ENCODE measurements around the gene GNPTAB. TPM values are rescaled to one million over a fixed set of nuclear protein-coding genes. Genes with fewer than 3 reads are reported as not detected.
A peak's percentile ranks its signal among the peaks of the same experiment; 100 is the strongest.

Gene GNPTAB
- total and polyA plus RNA-seq, 9 donors, result 13.4 to 23.0 (median 16.9) TPM

GRCh38 chr12:101703487-101703886 lies 127.3 kb downstream of the GNPTAB start:
- 83% methylated on average over 1 of the region's 3 CpGs for WGBS (ENCODE audit: insufficient coverage)
- H3K27ac ChIP-seq (ENCODE audit: low read length), result no peak overlapping the region
- H3K4me1 ChIP-seq (ENCODE audit: control insufficient read depth, insufficient read depth, low read length), result peaks cover 5% of the 10 kb centered on the region
- no peaks in the 10 kb centered on the region for H3K9me3 ChIP-seq (replicated peaks; ENCODE audit: control insufficient read depth, low read depth, low read length)
- H3K4me3 ChIP-seq (ENCODE audit: low read length), result no peak overlapping the region
- no peaks in the 10 kb centered on the region for H3K27me3 ChIP-seq (ENCODE audit: control insufficient read depth, insufficient read depth, low read length)
- H3K36me3 ChIP-seq (ENCODE audit: control insufficient read depth, insufficient read depth, low read length), result no peaks in the 10 kb centered on the region
- DNase-seq, result no peak

GRCh38 chr12:101700299-101700820 lies 130.4 kb downstream of the GNPTAB start:
- no peak for DNase-seq
- WGBS (ENCODE audit: insufficient coverage), result 71% methylated on average over 1 of the region's 2 CpGs
- Histone ChIP-seq H3K4me3 (ENCODE audit: low read length) (no peak overlapping the region), H3K27me3 (ENCODE audit: control insufficient read depth, insufficient read depth, low read length) (no peaks in the 10 kb centered on the region), H3K36me3 (ENCODE audit: control insufficient read depth, insufficient read depth, low read length) (no peaks in the 10 kb centered on the region), H3K9me3 (replicated peaks; ENCODE audit: control insufficient read depth, low read depth, low read length) (no peaks in the 10 kb centered on the region), H3K4me1 (ENCODE audit: control insufficient read depth, insufficient read depth, low read length) (peaks cover 17% of the 10 kb centered on the region), H3K27ac (ENCODE audit: low read length) (no peak overlapping the region)

- Histone ChIP-seq H3K36me3 (ENCODE audit: control insufficient read depth, insufficient read depth, low read length) (no peaks in the 10 kb centered on the region), H3K9me3 (replicated peaks; ENCODE audit: control insufficient read depth, low read depth, low read length) (peaks cover 2% of the 10 kb centered on the region), H3K4me1 (ENCODE audit: control insufficient read depth, insufficient read depth, low read length) (peaks cover 17% of the 10 kb centered on the region), H3K4me3 (ENCODE audit: low read length) (peak overlapping the region; percentile 78), H3K27me3 (ENCODE audit: control insufficient read depth, insufficient read depth, low read length) (no peaks in the 10 kb centered on the region), H3K27ac (ENCODE audit: low read length) (peak overlapping the region; percentile 79)
- DNase-seq, result peak; percentile 42
- WGBS (ENCODE audit: insufficient coverage), result 65% methylated on average over 6 of the region's 12 CpGs
These were observed 131.9 kb downstream of the GNPTAB start for GRCh38 chr12:101698800-101699347.

- WGBS (ENCODE audit: insufficient coverage), result under 1% methylated on average over 66 of the region's 67 CpGs
- no peaks in the 10 kb centered on the region for H3K36me3 ChIP-seq (ENCODE audit: control insufficient read depth, insufficient read depth, low read length)
- no peaks in the 10 kb centered on the region for H3K27me3 ChIP-seq (ENCODE audit: control insufficient read depth, insufficient read depth, low read length)
- H3K27ac ChIP-seq (ENCODE audit: low read length), result peak overlapping the region; percentile 79
- H3K4me3 ChIP-seq (ENCODE audit: low read length), result peak overlapping the region; percentile 78
- DNase-seq, result peak; percentile 67
- peaks cover 17% of the 10 kb centered on the region for H3K4me1 ChIP-seq (ENCODE audit: control insufficient read depth, insufficient read depth, low read length)
- peaks cover 2% of the 10 kb centered on the region for H3K9me3 ChIP-seq (replicated peaks; ENCODE audit: control insufficient read depth, low read depth, low read length)
These were observed 132.6 kb downstream of the GNPTAB start for GRCh38 chr12:101697930-101698799.

- no peaks in the 10 kb centered on the region for H3K27me3 ChIP-seq (ENCODE audit: control insufficient read depth, insufficient read depth, low read length)
- peak; percentile 72 for DNase-seq
- H3K4me1 ChIP-seq (ENCODE audit: control insufficient read depth, insufficient read depth, low read length), result peaks cover 17% of the 10 kb centered on the region
- peak within 1 kb of the TSS; percentile 79 for H3K27ac ChIP-seq (ENCODE audit: low read length)
- under 1% methylated on average over 68 of the region's 80 CpGs for WGBS (ENCODE audit: insufficient coverage)
- peak within 1 kb of the TSS; percentile 78 for H3K4me3 ChIP-seq (ENCODE audit: low read length)
- H3K36me3 ChIP-seq (ENCODE audit: control insufficient read depth, insufficient read depth, low read length), result no peaks in the 10 kb centered on the region
- peaks cover 2% of the 10 kb centered on the region for H3K9me3 ChIP-seq (replicated peaks; ENCODE audit: control insufficient read depth, low read depth, low read length)
These were observed 133.4 kb downstream of the GNPTAB start, which contains the start of gene CHPT1 for GRCh38 chr12:101697197-101697929. Gene CHPT1, plus strand, starts transcription at chr12:101697640. Its CDS starts 222 bp downstream, at chr12:101697862.

- peaks cover 17% of the 10 kb centered on the region for H3K4me1 ChIP-seq (ENCODE audit: control insufficient read depth, insufficient read depth, low read length)
These were observed 134.2 kb downstream of the GNPTAB start for GRCh38 chr12:101696251-101697196.

GRCh38 chr12:101695706-101696105 lies 135.1 kb downstream of the GNPTAB start:
- H3K27ac ChIP-seq (ENCODE audit: low read length), result no peak overlapping the region

More at GRCh38 chr12:101696251-101697196, 134.2 kb downstream of the GNPTAB start:
- Histone ChIP-seq H3K4me3 (ENCODE audit: low read length) (peak overlapping the region; percentile 78), H3K9me3 (replicated peaks; ENCODE audit: control insufficient read depth, low read depth, low read length) (peaks cover 2% of the 10 kb centered on the region), H3K36me3 (ENCODE audit: control insufficient read depth, insufficient read depth, low read length) (no peaks in the 10 kb centered on the region), H3K27me3 (ENCODE audit: control insufficient read depth, insufficient read depth, low read length) (no peaks in the 10 kb centered on the region), H3K27ac (ENCODE audit: low read length) (peak overlapping the region; percentile 78)
- 37% methylated on average over 17 of the region's 18 CpGs for WGBS (ENCODE audit: insufficient coverage)
- DNase-seq, result peak; percentile 50

More at GRCh38 chr12:101695706-101696105, 135.1 kb downstream of the GNPTAB start:
- H3K36me3 ChIP-seq (ENCODE audit: control insufficient read depth, insufficient read depth, low read length), result no peaks in the 10 kb centered on the region
- H3K4me1 ChIP-seq (ENCODE audit: control insufficient read depth, insufficient read depth, low read length), result peaks cover 17% of the 10 kb centered on the region
- H3K9me3 ChIP-seq (replicated peaks; ENCODE audit: control insufficient read depth, low read depth, low read length), result peaks cover 2% of the 10 kb centered on the region
- no peak for DNase-seq
- no peak overlapping the region for H3K4me3 ChIP-seq (ENCODE audit: low read length)
- H3K27me3 ChIP-seq (ENCODE audit: control insufficient read depth, insufficient read depth, low read length), result no peaks in the 10 kb centered on the region
- WGBS (ENCODE audit: insufficient coverage), result no CpG with 5 or more reads among the region's 1 CpG

Measured in muscle of leg (tissue), 11 donors.